ENCODE measurements around the gene TLK1.

Gene TLK1

GRCh38 chr2:170966648-170967396, 193.9 kb downstream of the TLK1 start:
- Histone ChIP-seq H3K36me3 (replicated peaks) (peaks cover 55% of the 10 kb centered on the region), H3K9me3 (no peaks in the 10 kb centered on the region), H3K4me3 (no peak overlapping the region), H3K4me1 (no peaks in the 10 kb centered on the region), H3K27me3 (ENCODE audit: low read depth) (no peaks in the 10 kb centered on the region)
- in situ Hi-C loops (cut with MboI; ENCODE audit: low sequenced_read_pairs) = no loop called here
- DNase-seq (ENCODE audit: low spot score in 2 of 2) = peak in 1 of 2 experiments; percentile 58

GRCh38 chr2:170965446-170966225, 195.1 kb downstream of the TLK1 start:
- H3K36me3 ChIP-seq (replicated peaks) = peaks cover 67% of the 10 kb centered on the region
- H3K4me3 ChIP-seq = no peak overlapping the region
- in situ Hi-C loops (cut with MboI; ENCODE audit: low sequenced_read_pairs) = no loop called here
- no peaks in the 10 kb centered on the region for H3K9me3 ChIP-seq
- no peaks in the 10 kb centered on the region for H3K4me1 ChIP-seq
- DNase-seq (ENCODE audit: low spot score in 2 of 2) = no peak
- H3K27me3 ChIP-seq (ENCODE audit: low read depth) = no peaks in the 10 kb centered on the region

- Histone ChIP-seq H3K4me1 (no peaks in the 10 kb centered on the region), H3K36me3 (replicated peaks) (peaks cover 76% of the 10 kb centered on the region), H3K4me3 (no peak overlapping the region), H3K9me3 (no peaks in the 10 kb centered on the region), H3K27me3 (ENCODE audit: low read depth) (no peaks in the 10 kb centered on the region)
- DNase-seq (ENCODE audit: low spot score in 2 of 2) = no peak
- in situ Hi-C loops (cut with MboI; ENCODE audit: low sequenced_read_pairs) = no loop called here
Measured at GRCh38 chr2:170963386-170963785, 197.3 kb downstream of the TLK1 start.

GRCh38 chr2:170953941-170954340, 206.8 kb downstream of the TLK1 start:
- H3K4me1 ChIP-seq = no peaks in the 10 kb centered on the region
- no peaks in the 10 kb centered on the region for H3K9me3 ChIP-seq
- peaks cover 89% of the 10 kb centered on the region for H3K36me3 ChIP-seq (replicated peaks)
- H3K27me3 ChIP-seq (ENCODE audit: low read depth) = no peaks in the 10 kb centered on the region
- no peak for DNase-seq (ENCODE audit: low spot score in 2 of 2)
- no peak overlapping the region for H3K4me3 ChIP-seq
- in situ Hi-C loops (cut with MboI; ENCODE audit: low sequenced_read_pairs) = no loop called here

GRCh38 chr2:170950221-170950761, 210.4 kb downstream of the TLK1 start:
- H3K9me3 ChIP-seq = no peaks in the 10 kb centered on the region
- peaks cover 63% of the 10 kb centered on the region for H3K36me3 ChIP-seq (replicated peaks)
- no peaks in the 10 kb centered on the region for H3K27me3 ChIP-seq (ENCODE audit: low read depth)
- H3K4me1 ChIP-seq = no peaks in the 10 kb centered on the region
- in situ Hi-C loops (cut with MboI; ENCODE audit: low sequenced_read_pairs) = no loop called here
- DNase-seq (ENCODE audit: low spot score in 2 of 2) = no peak
- H3K4me3 ChIP-seq = no peak overlapping the region

GRCh38 chr2:170949415-170949814, 211.3 kb downstream of the TLK1 start:
- no peak for DNase-seq (ENCODE audit: low spot score in 2 of 2)
- Histone ChIP-seq H3K36me3 (replicated peaks) (peaks cover 54% of the 10 kb centered on the region), H3K4me3 (no peak overlapping the region), H3K4me1 (no peaks in the 10 kb centered on the region), H3K9me3 (no peaks in the 10 kb centered on the region), H3K27me3 (ENCODE audit: low read depth) (no peaks in the 10 kb centered on the region)
- in situ Hi-C loops (cut with MboI; ENCODE audit: low sequenced_read_pairs) = no loop called here

GRCh38 chr2:170944545-170944944, 216.1 kb downstream of the TLK1 start:
- no peak for DNase-seq (ENCODE audit: low spot score in 2 of 2)
- in situ Hi-C loops (cut with MboI; ENCODE audit: low sequenced_read_pairs) = no loop called here
- H3K36me3 ChIP-seq (replicated peaks) = peaks cover 6% of the 10 kb centered on the region
- no peaks in the 10 kb centered on the region for H3K9me3 ChIP-seq
- H3K4me3 ChIP-seq = no peak overlapping the region
- H3K27me3 ChIP-seq (ENCODE audit: low read depth) = no peaks in the 10 kb centered on the region
- no peaks in the 10 kb centered on the region for H3K4me1 ChIP-seq

GRCh38 chr2:170943596-170943995, 217.1 kb downstream of the TLK1 start:
- in situ Hi-C loops (cut with MboI; ENCODE audit: low sequenced_read_pairs) = no loop called here
- H3K4me3 ChIP-seq = no peak overlapping the region
- peaks cover 5% of the 10 kb centered on the region for H3K36me3 ChIP-seq (replicated peaks)
- no peak for DNase-seq (ENCODE audit: low spot score in 2 of 2)
- no peaks in the 10 kb centered on the region for H3K4me1 ChIP-seq
- H3K9me3 ChIP-seq = no peaks in the 10 kb centered on the region
- no peaks in the 10 kb centered on the region for H3K27me3 ChIP-seq (ENCODE audit: low read depth)

GRCh38 chr2:170943041-170943440, 217.7 kb downstream of the TLK1 start:
- in situ Hi-C loops (cut with MboI; ENCODE audit: low sequenced_read_pairs) = no loop called here
- H3K27me3 ChIP-seq (ENCODE audit: low read depth) = no peaks in the 10 kb centered on the region
- no peaks in the 10 kb centered on the region for H3K4me1 ChIP-seq
- no peak overlapping the region for H3K4me3 ChIP-seq
- DNase-seq (ENCODE audit: low spot score in 2 of 2) = no peak
- H3K36me3 ChIP-seq (replicated peaks) = peaks cover 1% of the 10 kb centered on the region
- no peaks in the 10 kb centered on the region for H3K9me3 ChIP-seq

- H3K4me3 ChIP-seq = no peak overlapping the region
- in situ Hi-C loops (cut with MboI; ENCODE audit: low sequenced_read_pairs) = no loop called here
- DNase-seq (ENCODE audit: low spot score in 2 of 2) = no peak
- H3K36me3 ChIP-seq (replicated peaks) = no peaks in the 10 kb centered on the region; the same call in none of the 2 replicates
- no peaks in the 10 kb centered on the region for H3K4me1 ChIP-seq
- H3K27me3 ChIP-seq (ENCODE audit: low read depth) = no peaks in the 10 kb centered on the region
- H3K9me3 ChIP-seq = no peaks in the 10 kb centered on the region
Measured at GRCh38 chr2:170942615-170943014, 218.1 kb downstream of the TLK1 start.

Measured in HAP-1 (cell line).